ENCODE results near the gene DEFB119. TPM values are rescaled to one million over a fixed set of nuclear protein-coding genes. Genes with fewer than 3 reads are reported as not detected.

DEFB119 gene
- total RNA-seq, 6 experiments from 2014 or later = not detected

DNA sequence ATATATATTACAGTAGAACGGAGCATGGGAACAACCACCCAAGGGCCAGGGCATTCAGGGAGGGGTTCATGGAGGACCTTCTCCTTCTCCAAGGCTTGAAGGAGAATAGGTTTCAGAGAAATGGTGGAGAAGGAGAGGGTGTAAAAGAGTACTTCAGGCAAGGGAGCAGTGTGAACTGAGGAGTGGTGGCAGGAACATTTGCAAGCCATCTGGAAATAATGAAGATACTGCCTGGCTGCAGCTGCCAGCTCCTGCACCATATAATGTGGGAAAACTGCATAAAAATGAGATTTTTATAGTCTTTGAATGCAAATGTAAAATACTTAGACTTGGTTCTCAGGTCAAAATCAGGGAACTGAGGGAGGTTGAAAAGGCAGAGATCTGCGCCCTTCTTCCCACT lies 25.3 kb upstream of the DEFB119 start:
- Mint-ChIP-seq H3K9me3 (no peaks in the 10 kb centered on the region), H3K27me3 (ENCODE audit: insufficient read depth) (peaks cover 7% of the 10 kb centered on the region), H3K27ac (no peak overlapping the region), H3K4me1 (ENCODE audit: low read depth) (no peaks in the 10 kb centered on the region), H3K36me3 (ENCODE audit: low read depth) (no peaks in the 10 kb centered on the region), H3K4me3 (no peak overlapping the region)
- DNase-seq = no peak
- TF ChIP-seq, protein P1, sequence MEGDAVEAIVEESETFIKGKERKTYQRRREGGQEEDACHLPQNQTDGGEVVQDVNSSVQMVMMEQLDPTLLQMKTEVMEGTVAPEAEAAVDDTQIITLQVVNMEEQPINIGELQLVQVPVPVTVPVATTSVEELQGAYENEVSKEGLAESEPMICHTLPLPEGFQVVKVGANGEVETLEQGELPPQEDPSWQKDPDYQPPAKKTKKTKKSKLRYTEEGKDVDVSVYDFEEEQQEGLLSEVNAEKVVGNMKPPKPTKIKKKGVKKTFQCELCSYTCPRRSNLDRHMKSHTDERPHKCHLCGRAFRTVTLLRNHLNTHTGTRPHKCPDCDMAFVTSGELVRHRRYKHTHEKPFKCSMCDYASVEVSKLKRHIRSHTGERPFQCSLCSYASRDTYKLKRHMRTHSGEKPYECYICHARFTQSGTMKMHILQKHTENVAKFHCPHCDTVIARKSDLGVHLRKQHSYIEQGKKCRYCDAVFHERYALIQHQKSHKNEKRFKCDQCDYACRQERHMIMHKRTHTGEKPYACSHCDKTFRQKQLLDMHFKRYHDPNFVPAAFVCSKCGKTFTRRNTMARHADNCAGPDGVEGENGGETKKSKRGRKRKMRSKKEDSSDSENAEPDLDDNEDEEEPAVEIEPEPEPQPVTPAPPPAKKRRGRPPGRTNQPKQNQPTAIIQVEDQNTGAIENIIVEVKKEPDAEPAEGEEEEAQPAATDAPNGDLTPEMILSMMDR (IDR thresholded peaks at IDR 0.05) = no peak

DNA sequence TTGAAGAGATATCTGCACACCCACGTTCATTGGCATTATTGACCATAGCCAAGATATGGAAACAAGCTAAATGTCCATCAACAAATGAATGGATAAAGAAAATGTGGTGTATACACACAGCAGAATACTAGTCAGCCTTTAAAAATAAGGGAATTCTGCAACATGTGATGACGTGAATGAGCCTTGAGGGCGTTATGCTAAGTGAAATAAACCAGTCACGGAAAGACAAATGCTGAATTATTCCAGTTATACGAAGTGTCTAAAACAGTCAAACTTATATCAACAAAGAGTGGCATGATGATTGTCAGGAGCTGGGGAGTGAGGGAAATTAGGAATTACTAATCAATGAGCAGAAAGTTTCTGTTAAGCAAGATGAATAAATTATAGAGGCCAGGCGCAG lies 24.0 kb upstream of the DEFB119 start:
- Mint-ChIP-seq H3K9me3 (no peaks in the 10 kb centered on the region), H3K4me3 (no peak overlapping the region), H3K27me3 (ENCODE audit: insufficient read depth) (peaks cover 7% of the 10 kb centered on the region), H3K27ac (no peak overlapping the region), H3K36me3 (ENCODE audit: low read depth) (no peaks in the 10 kb centered on the region), H3K4me1 (ENCODE audit: low read depth) (no peaks in the 10 kb centered on the region)
- TF ChIP-seq, protein P1 (IDR thresholded peaks at IDR 0.05) = no peak
- no peak for DNase-seq

DNA sequence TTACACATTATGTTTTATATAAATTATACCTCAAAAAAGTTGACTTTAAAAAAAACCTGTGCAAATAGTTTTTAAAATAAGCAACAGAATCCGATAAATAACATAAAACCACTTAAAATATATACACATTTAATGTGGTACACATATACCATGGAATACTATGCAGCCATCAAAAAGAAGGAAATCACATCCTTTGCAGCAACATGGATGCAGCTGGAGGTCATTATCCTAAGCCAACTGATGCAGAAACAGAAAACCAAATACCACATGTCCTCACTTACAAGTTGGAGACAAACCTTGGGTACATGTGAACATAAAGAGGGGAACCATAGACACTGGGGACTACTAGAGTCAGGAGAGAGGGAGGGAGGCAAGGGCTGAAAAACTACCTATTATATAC lies 19.6 kb upstream of the DEFB119 start:
- no peak overlapping the region for H3K4me3 Mint-ChIP-seq
- H3K36me3 Mint-ChIP-seq (ENCODE audit: low read depth) = no peaks in the 10 kb centered on the region
- DNase-seq = no peak
- no peaks in the 10 kb centered on the region for H3K9me3 Mint-ChIP-seq
- peaks cover 7% of the 10 kb centered on the region for H3K27me3 Mint-ChIP-seq (ENCODE audit: insufficient read depth)
- no peaks in the 10 kb centered on the region for H3K4me1 Mint-ChIP-seq (ENCODE audit: low read depth)
- no peak overlapping the region for H3K27ac Mint-ChIP-seq
- TF ChIP-seq, protein P1 (IDR thresholded peaks at IDR 0.05) = no peak

DNA sequence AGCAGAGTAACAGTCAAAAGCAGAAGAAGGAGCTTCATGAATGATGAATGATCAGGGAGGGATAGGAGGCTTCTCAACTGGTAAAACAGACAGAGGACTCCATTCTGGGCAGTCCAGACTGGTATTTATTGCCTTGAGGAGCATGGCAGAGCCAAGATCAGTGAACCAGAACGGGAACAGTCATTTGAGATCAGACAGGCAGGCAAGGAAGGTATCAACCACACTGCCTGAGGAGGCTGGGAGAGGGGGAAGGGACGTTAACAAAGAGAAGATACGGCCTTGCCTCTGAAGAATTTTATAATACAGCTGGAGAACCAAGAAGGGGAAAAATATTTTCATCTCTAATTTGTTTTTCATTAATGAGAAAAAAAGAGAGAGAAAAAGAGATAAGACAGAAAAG lies 15.7 kb upstream of the DEFB119 start, which contains the start of gene DEFB121:
TSS of gene DEFB121 (minus strand) at position 101 of the 400 bp plus-strand sequence. CDS start at position 38, 63 bp downstream.
- Mint-ChIP-seq H3K4me1 (ENCODE audit: low read depth) (no peaks in the 10 kb centered on the region), H3K9me3 (no peaks in the 10 kb centered on the region), H3K27me3 (ENCODE audit: insufficient read depth) (peaks cover 4% of the 10 kb centered on the region; the same call in 1 of the 2 replicates), H3K27ac (no peak within 1 kb of the TSS), H3K4me3 (no peak within 1 kb of the TSS), H3K36me3 (ENCODE audit: low read depth) (no peaks in the 10 kb centered on the region)
- DNase-seq = no peak
- TF ChIP-seq, protein P1 (IDR thresholded peaks at IDR 0.05) = no peak

DNA sequence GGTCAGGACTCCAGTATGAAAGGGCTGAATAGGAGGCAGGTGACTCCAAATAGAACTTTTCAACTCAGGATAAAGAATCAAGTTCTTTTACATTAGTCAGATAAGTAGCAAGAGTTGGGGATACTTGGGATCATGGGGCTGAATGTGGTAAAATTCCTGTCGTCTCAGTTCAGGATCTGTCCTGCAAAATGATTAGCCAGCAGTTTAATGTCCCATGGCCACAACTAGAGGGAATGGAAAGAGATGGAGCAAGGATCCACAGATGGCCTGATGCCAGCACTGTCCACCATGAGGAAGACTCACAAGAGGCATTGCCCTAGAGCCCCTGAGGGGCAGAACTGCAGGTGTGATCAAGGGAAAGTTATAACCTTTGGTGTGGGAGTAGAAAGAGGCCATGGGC lies 13.5 kb upstream of the DEFB119 start:
- Mint-ChIP-seq H3K36me3 (ENCODE audit: low read depth) (no peaks in the 10 kb centered on the region), H3K9me3 (no peaks in the 10 kb centered on the region), H3K4me1 (ENCODE audit: low read depth) (no peaks in the 10 kb centered on the region), H3K4me3 (no peak overlapping the region), H3K27me3 (ENCODE audit: insufficient read depth) (peaks cover 4% of the 10 kb centered on the region; the same call in 1 of the 2 replicates), H3K27ac (no peak overlapping the region)
- TF ChIP-seq, protein P1 (IDR thresholded peaks at IDR 0.05) = no peak
- no peak for DNase-seq

DNA sequence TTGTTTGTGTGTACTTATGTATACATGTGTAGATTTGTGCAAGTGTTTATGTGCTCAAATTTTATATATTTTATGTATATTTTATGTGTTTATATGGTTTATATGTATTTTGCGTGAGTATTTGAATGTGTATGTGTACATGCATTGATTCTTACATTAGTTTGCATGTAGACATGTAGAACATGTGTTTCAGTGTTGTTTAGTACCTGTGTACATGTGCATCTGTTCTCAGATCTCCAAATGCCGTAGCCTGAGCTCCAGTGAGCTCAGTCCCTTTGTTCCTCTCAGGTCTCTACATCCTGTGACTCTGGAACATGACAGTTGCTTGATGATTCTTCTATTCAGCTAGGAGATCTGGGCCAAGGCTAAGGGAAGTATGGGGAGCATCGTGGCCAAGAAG lies 4.5 kb upstream of the DEFB119 start:
- Mint-ChIP-seq H3K27me3 (ENCODE audit: insufficient read depth) (peaks cover 1% of the 10 kb centered on the region), H3K4me1 (ENCODE audit: low read depth) (no peaks in the 10 kb centered on the region), H3K4me3 (no peak overlapping the region), H3K27ac (no peak overlapping the region), H3K9me3 (no peaks in the 10 kb centered on the region), H3K36me3 (ENCODE audit: low read depth) (no peaks in the 10 kb centered on the region)
- TF ChIP-seq, protein P1 (IDR thresholded peaks at IDR 0.05) = no peak
- no peak for DNase-seq

Data from HFFc6 (cell line).